ENCODE measurements around the gene AGER. TPM values are rescaled to one million over a fixed set of nuclear protein-coding genes. Genes with fewer than 3 reads are reported as not detected.

Gene AGER
- polyA plus RNA-seq, 1 of the 3 experiments (the other 2 are of a cell fraction) = 3.5 TPM

DNA sequence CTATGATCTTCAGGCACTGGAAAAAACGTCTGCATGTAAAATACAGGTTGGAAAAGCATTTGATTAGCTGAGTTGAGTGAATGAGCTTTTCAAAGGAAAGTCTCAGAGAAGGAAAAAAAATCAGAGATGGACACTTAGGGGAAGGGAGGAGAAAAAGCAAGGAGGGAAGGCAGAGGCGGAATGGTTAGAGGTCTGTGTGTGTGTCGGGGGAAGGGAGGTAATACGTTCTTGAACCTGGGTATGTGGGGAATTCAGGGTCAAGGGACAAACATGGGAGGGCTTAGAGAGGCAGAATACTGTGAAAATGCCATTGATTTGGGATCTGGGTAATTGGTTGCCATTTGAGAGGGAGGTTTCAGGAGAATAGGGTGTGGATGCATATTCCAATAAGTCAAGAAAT, 37.4 kb downstream of the AGER start:
- Histone ChIP-seq H3K4me2 (no peak overlapping the region), H3K27me3 (ENCODE audit: insufficient read depth) (no peaks in the 10 kb centered on the region), H3K9me3 (no peaks in the 10 kb centered on the region), H3K9ac (no peak overlapping the region), H3K4me3 (ENCODE audit: low read depth in 2 of 2, low read length in 1 of 2) (no peak overlapping the region), H3F3A (replicated peaks; ENCODE audit: insufficient read depth) (no peaks in the 10 kb centered on the region), H4K20me1 (ENCODE audit: insufficient read depth) (no peaks in the 10 kb centered on the region), H3K9me2 (no peaks in the 10 kb centered on the region), H2AFZ (ENCODE audit: low read depth) (no peak overlapping the region), H3K27ac (ENCODE audit: low read depth in 2 of 2, low read length in 1 of 2) (no peak overlapping the region), H3K36me3 (replicated peaks in 1 of 2; ENCODE audit: control insufficient read depth in 1 of 2, insufficient read depth in 2 of 2, low read length in 1 of 2) (no peaks in the 10 kb centered on the region), H3K4me1 (ENCODE audit: control insufficient read depth in 1 of 2, insufficient read depth in 2 of 2, low read depth in 1 of 2, low read length in 1 of 2) (peaks cover 0 to 5% of the 10 kb centered on the region in 2 experiments; a peak in 1 of 4 replicates), H3K79me2 (ENCODE audit: insufficient read depth) (no peaks in the 10 kb centered on the region)
- no peak for DNase-seq
- 65% methylated on average over 4 of the region's 4 CpGs for WGBS (ENCODE audit: low lambda C conversion rate)
- CTCF ChIA-PET = interaction anchor here (0.6 kb wide), 1 partner anchor 654 kb away, joined by 4 read pairs; no protein-coding TSS in a partner anchor
- POLR2A ChIA-PET = no interaction called here
- no peak for TF ChIP-seq FOSL2 (IDR thresholded peaks at IDR 0.05; ENCODE audit: borderline replicate concordance, low read depth)
- no peak for TF ChIP-seq USF2 (IDR thresholded peaks at IDR 0.05; ENCODE audit: borderline replicate concordance, low read depth, low read length)
- TF ChIP-seq EZH2phosphoT487 (IDR thresholded peaks at IDR 0.05; ENCODE audit: borderline replicate concordance, low read depth) = no peak
- TF ChIP-seq PBX3 (IDR thresholded peaks at IDR 0.05) = no peak
- no peak for TF ChIP-seq TCF12 (IDR thresholded peaks at IDR 0.05)
- TF ChIP-seq SMC3 (IDR thresholded peaks at IDR 0.05; ENCODE audit: low read depth, low read length) = no peak
- no peak for TF ChIP-seq FOXM1 (IDR thresholded peaks at IDR 0.05; ENCODE audit: low read depth)
- no peak for TF ChIP-seq JUND (IDR thresholded peaks at IDR 0.05)
- TF ChIP-seq CHD2 (IDR thresholded peaks at IDR 0.05; ENCODE audit: low read length, partially characterized antibody) = no peak
- TF ChIP-seq YY1 (IDR thresholded peaks at IDR 0.05; ENCODE audit: low read depth) = no peak
- TF ChIP-seq NRF1 (IDR thresholded peaks at IDR 0.05; ENCODE audit: low read depth, low read length) = no peak
- TF ChIP-seq POLR2AphosphoS5 (IDR thresholded peaks at IDR 0.05; ENCODE audit: low read depth, low read length) = no peak
- TF ChIP-seq RXRA (IDR thresholded peaks at IDR 0.05; ENCODE audit: borderline replicate concordance, low read depth) = no peak
- TF ChIP-seq GABPA (IDR thresholded peaks at IDR 0.05; ENCODE audit: low read depth) = no peak
- no peak for TF ChIP-seq RFX5 (IDR thresholded peaks at IDR 0.05; ENCODE audit: low read length)
- TF ChIP-seq, protein P1, sequence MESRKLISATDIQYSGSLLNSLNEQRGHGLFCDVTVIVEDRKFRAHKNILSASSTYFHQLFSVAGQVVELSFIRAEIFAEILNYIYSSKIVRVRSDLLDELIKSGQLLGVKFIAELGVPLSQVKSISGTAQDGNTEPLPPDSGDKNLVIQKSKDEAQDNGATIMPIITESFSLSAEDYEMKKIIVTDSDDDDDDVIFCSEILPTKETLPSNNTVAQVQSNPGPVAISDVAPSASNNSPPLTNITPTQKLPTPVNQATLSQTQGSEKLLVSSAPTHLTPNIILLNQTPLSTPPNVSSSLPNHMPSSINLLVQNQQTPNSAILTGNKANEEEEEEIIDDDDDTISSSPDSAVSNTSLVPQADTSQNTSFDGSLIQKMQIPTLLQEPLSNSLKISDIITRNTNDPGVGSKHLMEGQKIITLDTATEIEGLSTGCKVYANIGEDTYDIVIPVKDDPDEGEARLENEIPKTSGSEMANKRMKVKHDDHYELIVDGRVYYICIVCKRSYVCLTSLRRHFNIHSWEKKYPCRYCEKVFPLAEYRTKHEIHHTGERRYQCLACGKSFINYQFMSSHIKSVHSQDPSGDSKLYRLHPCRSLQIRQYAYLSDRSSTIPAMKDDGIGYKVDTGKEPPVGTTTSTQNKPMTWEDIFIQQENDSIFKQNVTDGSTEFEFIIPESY (IDR thresholded peaks at IDR 0.05; ENCODE audit: borderline replicate concordance, low read depth) = no peak
- no peak for TF ChIP-seq FOXJ3 (CRISPR knock-in tag; IDR thresholded peaks at IDR 0.05)
